ENCODE measurements around the gene PLA2G4E. TPM values are rescaled to one million over a fixed set of nuclear protein-coding genes. Genes with fewer than 3 reads are reported as not detected.

Gene PLA2G4E
- total and polyA plus RNA-seq, 2 of the 13 experiments (the other 11 are each of a cell fraction or from before 2014, with no cell fraction given), result not detected

GRCh38 chr15:41942886-41943285 lies 78.0 kb downstream of the PLA2G4E start:
- no peaks in the 10 kb centered on the region for H4K20me1 ChIP-seq (ENCODE audit: insufficient read depth, low read length)
- DNase-seq (ENCODE audit: low spot score) (no peak), FAIRE-seq (no peak), ATAC-seq (no peak)
- H3K4me3 ChIP-seq (replicated peaks in 1 of 3; ENCODE audit: insufficient read depth in 1 of 3, low read depth in 2 of 3, low read length in 3 of 3), result no peak overlapping the region
- no peak overlapping the region for H3K4me2 ChIP-seq (ENCODE audit: low read depth, low read length)
- in situ Hi-C loops (cut with HindIII; ENCODE audit: extremely low pct_ligation_motif_present, low pct_unique_long_range_greater_than_20kb), result no loop called here
- no TSS peak for BruUV-seq (replicated peaks)
- POLR2A ChIA-PET, result no interaction called here
- no peaks in the 10 kb centered on the region for H3K27me3 ChIP-seq (ENCODE audit: control insufficient read depth in 1 of 2, insufficient read depth in 2 of 2, low read length in 2 of 2)
- 93% methylated on average over 7 of the region's 7 CpGs for WGBS (ENCODE audit: low lambda C conversion rate)
- intact Hi-C loops (cut with micrococcal nuclease; ENCODE audit: unreplicated experiment), result no loop called here
- peaks cover 2 to 6% of the 10 kb centered on the region in 2 experiments; a peak in 2 of 5 replicates for H3K36me3 ChIP-seq (replicated peaks in 1 of 2; ENCODE audit: control insufficient read depth in 1 of 2, insufficient read depth in 2 of 2, low read length in 2 of 2)
- H3K9ac ChIP-seq (ENCODE audit: insufficient read depth, low read depth, low read length), result no peak overlapping the region
- no peaks in the 10 kb centered on the region for H3K9me3 ChIP-seq (ENCODE audit: low read length)
- CTCF ChIA-PET (ENCODE audit: low intra/inter-chr PET ratio, low total read pairs), result no interaction called here
- no peaks in the 10 kb centered on the region for H3K79me2 ChIP-seq (ENCODE audit: insufficient read depth, low read length)
- H3K27ac ChIP-seq (ENCODE audit: extremely low read length, insufficient read depth, low read length), result no peak overlapping the region
- no peak for TF ChIP-seq TFDP1 (CRISPR knock-in tag; IDR thresholded peaks at IDR 0.05; ENCODE audit: borderline replicate concordance)
- no peak for TF ChIP-seq ZNF281 (CRISPR knock-in tag; IDR thresholded peaks at IDR 0.05; ENCODE audit: borderline replicate concordance)
- TF ChIP-seq GABPA (IDR thresholded peaks at IDR 0.05; ENCODE audit: low read depth, low read length), result no peak
- no peak for TF ChIP-seq GABPA (CRISPR knock-in tag; IDR thresholded peaks at IDR 0.05; ENCODE audit: low read depth)
- TF ChIP-seq ASH2L (IDR thresholded peaks at IDR 0.05; ENCODE audit: insufficient read length, low read depth, low read length), result no peak
- no peak for TF ChIP-seq DMTF1 (CRISPR knock-in tag; IDR thresholded peaks at IDR 0.05)
- no peak for TF ChIP-seq ZNF563 (CRISPR knock-in tag; IDR thresholded peaks at IDR 0.05)
- no peak for TF ChIP-seq ZNF850 (CRISPR knock-in tag; conservative IDR thresholded peaks at IDR 0.05)
- no peak for TF ChIP-seq ZNF589 (CRISPR knock-in tag; conservative IDR thresholded peaks at IDR 0.05)
- TF ChIP-seq MAX (IDR thresholded peaks at IDR 0.05), result no peak
- TF ChIP-seq ZNF781 (CRISPR knock-in tag; IDR thresholded peaks at IDR 0.05; ENCODE audit: borderline replicate concordance, not compliant biosample characterization), result no peak
- TF ChIP-seq GLI4 (CRISPR knock-in tag; IDR thresholded peaks at IDR 0.05; ENCODE audit: borderline replicate concordance), result no peak
- no peak for TF ChIP-seq TRIM24 (CRISPR knock-in tag; IDR thresholded peaks at IDR 0.05)
- no peak for TF ChIP-seq HDAC2 (CRISPR knock-in tag; IDR thresholded peaks at IDR 0.05)
- TF ChIP-seq ZNF713 (CRISPR knock-in tag; IDR thresholded peaks at IDR 0.05), result no peak
- TF ChIP-seq ZNF329 (CRISPR knock-in tag; IDR thresholded peaks at IDR 0.05; ENCODE audit: low read depth), result no peak
- no peak for TF ChIP-seq SMAD3 (CRISPR knock-in tag; IDR thresholded peaks at IDR 0.05)
- TF ChIP-seq ZNF501 (CRISPR knock-in tag; IDR thresholded peaks at IDR 0.05), result no peak
- no peak for TF ChIP-seq PAX8 (CRISPR knock-in tag; IDR thresholded peaks at IDR 0.05; ENCODE audit: borderline replicate concordance)
- TF ChIP-seq TGIF2 (CRISPR knock-in tag; IDR thresholded peaks at IDR 0.05), result no peak
- TF ChIP-seq CHD4 (IDR thresholded peaks at IDR 0.05; ENCODE audit: borderline replicate concordance, low read length), result no peak
- H2AFZ ChIP-seq (ENCODE audit: low read length), result no peak overlapping the region
- peaks cover 16% of the 10 kb centered on the region for H3K4me1 ChIP-seq (ENCODE audit: insufficient read depth, low read length)

Measured in HepG2 (cell line).